HEK293 (cell line): ENCODE results near the gene FBXL15.

Experiments used
- CTCF ChIA-PET: fragments of 350-600 bp; formaldehyde crosslinking; extraction: SDS; loops from one replicate; lab custom pipeline; 2021; ENCODE audit warnings: antibody characterized with exemption; lab: Yijun Ruan, JAX
- POLR2A ChIA-PET: fragments of 300-600 bp; formaldehyde crosslinking; extraction: SDS; loops from one replicate; lab custom pipeline; 2020; ENCODE audit warnings: antibody characterized with exemption, inconsistent platforms; lab: Yijun Ruan, JAX
- H3K27ac ChIP-seq: fragments of 200-500 bp; sonication (Bioruptor generic); 2 replicates; pipeline ENCODE4 v1.5.1; 2014; ENCODE audit warnings: low read depth, low read length, control low read depth, inconsistent platforms; ENCODE audit errors: extremely low read depth
- H3K36me3 ChIP-seq, 2 experiments: fragments of 200-500 bp in 1 of 2; sonication (Bioruptor generic) in 1 of 2; 1 replicate in 1 of 2; 2 replicates in 1 of 2; pipeline ENCODE4 v1.5.1; 2014 to 2017; ENCODE audit warnings: inconsistent platforms in 2 of 2, low read length in 2 of 2; ENCODE audit not compliant: control insufficient read depth in 2 of 2, insufficient read depth in 1 of 2
- H3K4me1 ChIP-seq: fragments of 200-500 bp; sonication (Bioruptor generic); 2 replicates; pipeline ENCODE4 v1.5.1; 2014; ENCODE audit warnings: mild to moderate bottlenecking, low read length, inconsistent platforms; ENCODE audit not compliant: control insufficient read depth, insufficient read depth
- H3K4me3 ChIP-seq: 2 replicates; pipeline ENCODE4 v1.5.1; 2011; ENCODE audit warnings: low read depth, mild to moderate bottlenecking, control low read depth, low read length, moderate library complexity
- H3K9me3 ChIP-seq: fragments of 200-500 bp; sonication (Bioruptor generic); 2 replicates; pipeline ENCODE4 v1.5.1; 2014; ENCODE audit warnings: low read depth, low read length, inconsistent platforms; ENCODE audit not compliant: control insufficient read depth, insufficient read depth
- GLI2 ChIP-seq: fragments of 450-650 bp; formaldehyde crosslinking; IDR thresholded peaks from 2 replicates; pipeline ENCODE4; 2017; ENCODE audit warnings: missing biosample characterization, missing genetic modification characterization, low read depth, borderline replicate concordance
- KLF1 ChIP-seq: fragments of 450-650 bp; formaldehyde crosslinking; IDR thresholded peaks from 2 replicates; pipeline ENCODE4 v1.5.1; 2016; ENCODE audit warnings: missing biosample characterization, missing genetic modification characterization
- KLF8 ChIP-seq: fragments of 450-650 bp; formaldehyde crosslinking; IDR thresholded peaks from 2 replicates; pipeline ENCODE4 v1.5.1; 2016; ENCODE audit warnings: missing biosample characterization, missing genetic modification characterization
- KLF9 ChIP-seq: fragments of 450-650 bp; formaldehyde crosslinking; IDR thresholded peaks from 2 replicates; pipeline ENCODE4 v1.5.1; 2016; ENCODE audit warnings: missing biosample characterization, missing genetic modification characterization, low read depth
- PRDM1 ChIP-seq: fragments of 450-650 bp; formaldehyde crosslinking; IDR thresholded peaks from 2 replicates; pipeline ENCODE4; 2016; ENCODE audit warnings: missing biosample characterization, missing genetic modification characterization
- REPIN1 ChIP-seq: fragments of 450-650 bp; formaldehyde crosslinking; IDR thresholded peaks from 2 replicates; pipeline ENCODE4 v1.5.1; 2017; ENCODE audit warnings: missing biosample characterization, missing genetic modification characterization, low read depth
- SP2 ChIP-seq: fragments of 450-650 bp; formaldehyde crosslinking; IDR thresholded peaks from 2 replicates; pipeline ENCODE4 v1.5.1; 2016; ENCODE audit warnings: missing biosample characterization, missing genetic modification characterization
- ZNF10 ChIP-seq: fragments of 450-650 bp; formaldehyde crosslinking; IDR thresholded peaks from 2 replicates; pipeline ENCODE4 v1.5.1; 2017; ENCODE audit warnings: missing biosample characterization, missing genetic modification characterization
- ZNF175 ChIP-seq: fragments of 450-650 bp; formaldehyde crosslinking; IDR thresholded peaks from 2 replicates; pipeline ENCODE4 v1.5.1; 2016; ENCODE audit warnings: missing biosample characterization, missing genetic modification characterization
- ZNF311 ChIP-seq: fragments of 450-650 bp; formaldehyde crosslinking; IDR thresholded peaks from 2 replicates; pipeline ENCODE4 v1.5.1; 2017; ENCODE audit warnings: missing biosample characterization, missing genetic modification characterization, borderline replicate concordance
- ZNF416 ChIP-seq: fragments of 450-650 bp; formaldehyde crosslinking; IDR thresholded peaks from 2 replicates; pipeline ENCODE4 v1.5.1; 2016; ENCODE audit warnings: missing biosample characterization, missing genetic modification characterization
- ZNF529 ChIP-seq: fragments of 450-650 bp; formaldehyde crosslinking; IDR thresholded peaks from 2 replicates; pipeline ENCODE4 v1.5.1; 2017; ENCODE audit warnings: missing genetic modification characterization, missing biosample characterization; ENCODE audit not compliant: insufficient replicate concordance
- ZNF558 ChIP-seq: fragments of 450-650 bp; formaldehyde crosslinking; IDR thresholded peaks from 2 replicates; pipeline ENCODE4 v1.5.1; 2016; ENCODE audit warnings: missing biosample characterization, missing genetic modification characterization
- ZNF600 ChIP-seq: fragments of 450-650 bp; formaldehyde crosslinking; IDR thresholded peaks from 2 replicates; pipeline ENCODE4 v1.5.1; 2016; ENCODE audit warnings: missing biosample characterization, missing genetic modification characterization
- ZNF677 ChIP-seq: fragments of 450-650 bp; IDR thresholded peaks from 2 replicates; pipeline ENCODE4 v1.5.0; 2018; ENCODE audit warnings: missing biosample characterization, mild to moderate bottlenecking, missing genetic modification characterization, moderate library complexity
- ZNF707 ChIP-seq: fragments of 450-650 bp; formaldehyde crosslinking; IDR thresholded peaks from 2 replicates; pipeline ENCODE4 v1.5.1; 2016; ENCODE audit warnings: missing biosample characterization, missing genetic modification characterization
- ZNF776 ChIP-seq: fragments of 450-650 bp; formaldehyde crosslinking; IDR thresholded peaks from 2 replicates; pipeline ENCODE4 v1.5.0; 2017; ENCODE audit warnings: missing biosample characterization, missing genetic modification characterization, borderline replicate concordance
- ZNF837 ChIP-seq: fragments of 450-650 bp; formaldehyde crosslinking; IDR thresholded peaks from 2 replicates; pipeline ENCODE4 v1.5.1; 2016; ENCODE audit warnings: missing biosample characterization, missing genetic modification characterization
- TF ChIP-seq, protein P1 (sequence below): fragments of 450-650 bp; formaldehyde crosslinking; IDR thresholded peaks from 2 replicates; pipeline ENCODE4 v1.5.1; 2017; ENCODE audit warnings: missing biosample characterization, missing genetic modification characterization
- TF ChIP-seq, protein P2 (sequence below): fragments of 450-650 bp; formaldehyde crosslinking; IDR thresholded peaks from 2 replicates; pipeline ENCODE4 v1.5.1; 2017; ENCODE audit warnings: missing biosample characterization, missing genetic modification characterization

FBXL15 gene

DNA sequence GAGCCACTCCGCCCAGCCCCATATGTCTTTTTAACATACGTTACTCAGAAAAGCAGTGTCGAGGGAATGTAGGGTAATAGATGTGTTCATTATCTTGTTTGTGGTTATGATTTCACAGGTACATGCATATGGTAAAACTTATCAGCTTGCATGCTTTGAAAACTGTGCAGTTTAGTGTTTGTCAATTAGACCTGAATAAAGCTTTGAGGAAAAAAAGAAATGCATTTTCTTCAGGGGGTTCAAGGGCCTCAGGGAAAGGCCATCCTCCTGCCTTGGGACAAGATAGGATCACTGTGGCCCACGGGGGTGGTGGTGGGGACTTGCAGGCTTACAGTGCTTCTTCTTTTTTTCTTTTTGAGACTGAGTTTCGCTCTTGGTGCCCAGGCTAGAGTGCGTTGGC, 46.7 kb downstream of the FBXL15 start (continued):
- TF ChIP-seq GLI2 (tag by site-specific recombination) (no peak), ZNF707 (tag by site-specific recombination) (no peak), ZNF10 (no peak), KLF8 (tag by site-specific recombination) (no peak), PRDM1 (tag by site-specific recombination) (no peak), ZNF175 (tag by site-specific recombination) (no peak)
- TF ChIP-seq, protein P1, sequence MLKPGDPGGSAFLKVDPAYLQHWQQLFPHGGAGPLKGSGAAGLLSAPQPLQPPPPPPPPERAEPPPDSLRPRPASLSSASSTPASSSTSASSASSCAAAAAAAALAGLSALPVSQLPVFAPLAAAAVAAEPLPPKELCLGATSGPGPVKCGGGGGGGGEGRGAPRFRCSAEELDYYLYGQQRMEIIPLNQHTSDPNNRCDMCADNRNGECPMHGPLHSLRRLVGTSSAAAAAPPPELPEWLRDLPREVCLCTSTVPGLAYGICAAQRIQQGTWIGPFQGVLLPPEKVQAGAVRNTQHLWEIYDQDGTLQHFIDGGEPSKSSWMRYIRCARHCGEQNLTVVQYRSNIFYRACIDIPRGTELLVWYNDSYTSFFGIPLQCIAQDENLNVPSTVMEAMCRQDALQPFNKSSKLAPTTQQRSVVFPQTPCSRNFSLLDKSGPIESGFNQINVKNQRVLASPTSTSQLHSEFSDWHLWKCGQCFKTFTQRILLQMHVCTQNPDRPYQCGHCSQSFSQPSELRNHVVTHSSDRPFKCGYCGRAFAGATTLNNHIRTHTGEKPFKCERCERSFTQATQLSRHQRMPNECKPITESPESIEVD (tag by site-specific recombination): no peak

DNA sequence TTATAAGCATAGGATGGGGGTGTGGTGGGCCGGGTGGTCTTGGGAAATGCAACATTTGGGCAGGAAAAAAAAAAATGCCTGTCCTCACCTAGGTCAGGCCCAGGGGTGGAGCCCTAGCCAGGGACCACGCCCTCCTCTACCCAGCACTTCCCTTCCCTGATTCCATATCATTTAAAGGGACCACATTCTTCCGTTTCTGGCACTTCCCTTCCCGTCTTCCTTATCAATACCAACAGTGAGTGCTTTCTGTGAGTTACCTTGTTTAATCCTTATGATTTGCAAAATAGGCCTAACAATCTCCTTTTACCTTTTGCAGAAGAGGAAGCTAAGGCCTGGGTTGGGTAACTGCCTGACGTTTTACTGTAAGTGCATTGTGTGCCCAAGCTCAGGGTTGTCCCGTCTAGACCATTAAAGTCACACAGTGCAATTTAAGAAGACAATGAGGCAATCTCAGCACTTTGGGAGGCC, 47.4 kb downstream of the FBXL15 start:
- CTCF ChIA-PET: interaction anchor here (0.5 to 3.2 kb wide), 4 partner anchors 11 to 298 kb away, joined by 3 to 8 read pairs (median 3); no protein-coding TSS in a partner anchor

DNA sequence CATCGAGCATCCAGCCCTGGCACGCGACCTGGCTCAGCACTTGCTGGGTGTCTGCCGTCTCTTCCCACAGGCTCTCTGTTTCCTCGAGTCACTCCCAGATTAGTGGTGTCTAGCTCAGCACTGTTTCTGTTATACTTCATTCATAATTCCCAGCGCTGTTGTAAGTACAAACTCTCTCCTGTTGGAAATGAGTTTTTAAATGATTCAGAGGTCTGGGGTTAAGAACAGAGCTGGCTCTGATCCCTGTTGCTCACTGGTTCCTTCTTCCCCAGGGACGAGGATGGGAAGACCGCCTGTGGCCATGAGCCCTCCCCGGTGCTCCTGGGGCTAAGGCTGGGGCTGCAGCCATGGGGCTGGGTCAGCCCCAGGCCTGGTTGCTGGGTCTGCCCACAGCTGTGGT, 48.0 kb downstream of the FBXL15 start:
- H3K4me3 ChIP-seq: no peak overlapping the region
- CTCF ChIA-PET: interaction anchor here (0.5 to 3.2 kb wide), 4 partner anchors 10 to 299 kb away, joined by 3 to 8 read pairs (median 3); no protein-coding TSS in a partner anchor
- TF ChIP-seq, protein P2, sequence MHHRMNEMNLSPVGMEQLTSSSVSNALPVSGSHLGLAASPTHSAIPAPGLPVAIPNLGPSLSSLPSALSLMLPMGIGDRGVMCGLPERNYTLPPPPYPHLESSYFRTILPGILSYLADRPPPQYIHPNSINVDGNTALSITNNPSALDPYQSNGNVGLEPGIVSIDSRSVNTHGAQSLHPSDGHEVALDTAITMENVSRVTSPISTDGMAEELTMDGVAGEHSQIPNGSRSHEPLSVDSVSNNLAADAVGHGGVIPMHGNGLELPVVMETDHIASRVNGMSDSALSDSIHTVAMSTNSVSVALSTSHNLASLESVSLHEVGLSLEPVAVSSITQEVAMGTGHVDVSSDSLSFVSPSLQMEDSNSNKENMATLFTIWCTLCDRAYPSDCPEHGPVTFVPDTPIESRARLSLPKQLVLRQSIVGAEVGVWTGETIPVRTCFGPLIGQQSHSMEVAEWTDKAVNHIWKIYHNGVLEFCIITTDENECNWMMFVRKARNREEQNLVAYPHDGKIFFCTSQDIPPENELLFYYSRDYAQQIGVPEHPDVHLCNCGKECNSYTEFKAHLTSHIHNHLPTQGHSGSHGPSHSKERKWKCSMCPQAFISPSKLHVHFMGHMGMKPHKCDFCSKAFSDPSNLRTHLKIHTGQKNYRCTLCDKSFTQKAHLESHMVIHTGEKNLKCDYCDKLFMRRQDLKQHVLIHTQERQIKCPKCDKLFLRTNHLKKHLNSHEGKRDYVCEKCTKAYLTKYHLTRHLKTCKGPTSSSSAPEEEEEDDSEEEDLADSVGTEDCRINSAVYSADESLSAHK (tag by site-specific recombination): no peak
- TF ChIP-seq REPIN1 (no peak), ZNF677 (no peak), KLF9 (tag by site-specific recombination) (no peak), ZNF707 (tag by site-specific recombination) (no peak), ZNF311 (tag by site-specific recombination) (no peak), ZNF529 (tag by site-specific recombination) (no peak), ZNF416 (tag by site-specific recombination) (no peak), ZNF837 (tag by site-specific recombination) (no peak), ZNF558 (tag by site-specific recombination) (no peak)
- no peak overlapping the region for H3K27ac ChIP-seq
- H3K9me3 ChIP-seq: no peaks in the 10 kb centered on the region
- H3K4me1 ChIP-seq: no peaks in the 10 kb centered on the region
- POLR2A ChIA-PET: interaction anchor here (0.7 kb wide), 1 partner anchor 11 kb away, joined by 3 read pairs; no protein-coding TSS in a partner anchor
- H3K36me3 ChIP-seq: peaks cover 0 to 17% of the 10 kb centered on the region in 2 experiments; a peak in 1 of 3 replicates

More for the DNA sequence above, 47.4 kb downstream of the FBXL15 start:
- H3K4me1 ChIP-seq: no peaks in the 10 kb centered on the region
- no peaks in the 10 kb centered on the region for H3K9me3 ChIP-seq
- H3K4me3 ChIP-seq: no peak overlapping the region
- H3K36me3 ChIP-seq: peaks cover 0 to 16% of the 10 kb centered on the region in 2 experiments; a peak in 1 of 3 replicates
- POLR2A ChIA-PET: interaction anchor here (0.7 kb wide), 1 partner anchor 12 kb away, joined by 3 read pairs; no protein-coding TSS in a partner anchor
- H3K27ac ChIP-seq: no peak overlapping the region
- TF ChIP-seq ZNF776 (tag by site-specific recombination) (no peak), ZNF600 (tag by site-specific recombination) (peak; percentile 47; the same call in 1 of the 2 replicates), SP2 (tag by site-specific recombination) (no peak), KLF1 (peak; percentile 67)
